Heart left ventricle (tissue), 16 donors: ENCODE measurements around the gene FNDC3B. TPM values are rescaled to one million over a fixed set of nuclear protein-coding genes. Genes with fewer than 3 reads are reported as not detected.
A peak's percentile ranks its signal among the peaks of the same experiment; 100 is the strongest.

Experiments used
- ATAC-seq, 4 donors: fragments of 200-7000 bp; cut with Tn5 transposase; one replicate each; pipeline ENCODE4 v1.9.1; 2020 to 2022; ENCODE audit warnings: moderate library complexity in 4 of 4, mild to moderate bottlenecking in 3 of 4, moderate number of reproducible peaks in 1 of 4
- DNase-seq, 5 donors: peaks; one replicate each; pipeline ENCODE4 v3.0.0-alpha.2; 2020
- H3K27ac ChIP-seq, 12 donors: fragments of 200-600 bp; sonication (generic) in 4 of 12; one replicate each; pipeline versions ENCODE4 v1.5.0 to v1.8.0; 2016 to 2022; ENCODE audit warnings: mild to moderate bottlenecking in 2 of 12
- H3K27me3 ChIP-seq, 9 donors: fragments of 200-600 bp; sonication (generic) in 2 of 9; one replicate each; pipeline versions ENCODE4 v1.5.1 to v1.8.0; 2016 to 2022; ENCODE audit warnings: mild to moderate bottlenecking in 3 of 9
- H3K36me3 ChIP-seq, 9 donors: fragments of 200-600 bp; sonication (generic) in 2 of 9; one replicate each; pipeline versions ENCODE4 v1.5.0 to v1.8.0; 2018 to 2022; ENCODE audit warnings: mild to moderate bottlenecking in 2 of 9
- H3K4me1 ChIP-seq, 12 donors: fragments of 200-600 bp; sonication (generic) in 4 of 12; one replicate each; pipeline versions ENCODE4 v1.5.0 to v1.8.0; 2016 to 2022; ENCODE audit warnings: mild to moderate bottlenecking in 3 of 12
- H3K4me3 ChIP-seq, 12 donors: fragments of 200-600 bp; sonication (generic) in 4 of 12; one replicate each; pipeline versions ENCODE4 v1.5.0 to v1.8.0; 2017 to 2022; ENCODE audit warnings: mild to moderate bottlenecking in 9 of 12, moderate library complexity in 4 of 12
- H3K9me3 ChIP-seq, 12 donors: fragments of 200-600 bp; sonication (generic) in 4 of 12; one replicate each; pipeline versions ENCODE4 v1.5.0 to v1.8.0; 2016 to 2022; ENCODE audit warnings: mild to moderate bottlenecking in 1 of 12
- CTCF ChIP-seq, 12 donors: fragments of 200-600 bp; sonication (generic) in 4 of 12; IDR thresholded peaks; one replicate each; pipeline versions ENCODE4 v1.5.0 to v1.8.0; 2018 to 2022; ENCODE audit warnings: antibody characterized with exemption in 12 of 12, mild to moderate bottlenecking in 5 of 12
- POLR2A ChIP-seq, 2 donors: fragments of 450-650 bp; IDR thresholded peaks; one replicate each; pipeline ENCODE4 v1.6.1; 2017; ENCODE audit warnings: antibody characterized with exemption in 2 of 2, mild to moderate bottlenecking in 2 of 2, moderate library complexity in 2 of 2
- WGBS, 4 donors: extraction: QIAGEN DNeasy Blood & Tissue Kit in 2 of 4; methylation state at CpG; one replicate each; pipeline versions ENCODE4 v1.1.5 to v1.1.7; 2013 to 2018; 5-methylcytosine and 5-hydroxymethylcytosine counted together
- intact Hi-C, 10 donors: fragments of 100-400 bp; cut with DNase I; formaldehyde crosslinking; loops; one replicate each; pipeline versions ENCODE4 v1.11.1 to v1.14.2; 2022
- polyA plus RNA-seq, 2 donors: library from polyadenylated mRNA; stranded (reverse); fragments of 200-250 nt; gene quantifications; one replicate each; pipeline ENCODE4 v1.2.3, GENCODE V29; 2013
- total RNA-seq, 9 donors: library from RNA; depleted of rRNA in 2 of 9; stranded (reverse); fragments of >200 nt in 2 of 9; fragmentation: NEBNext Ultra II Directional in 3 of 9; extraction: Animal tissue kit (Norgen Biotek cat#: 25700) in 3 of 9; gene quantifications; one replicate each; pipeline versions ENCODE4 v1.1.0 to v1.2.4, GENCODE V29; 2016 to 2023
- donor health status: ischemic (EF 13 %, LVEDD 7.1; RV severe dilation, severe dysfunction).
- donor health status: healthy with polysubstance abuse.
- donor health status: DM: no; HTN: yes; CAD: no.
- donor health status: DM: no; HTN: no; CAD: no.
- donor health status: ischemic (EF 25% LVEDD 6.9; RV normal size, moderate dysfunction).
- donor health status: ischemic (EF 25% LVEDD 5.7; RV mildly dilated, moderate dysfunction).
- donor health status: healthy.
- donor health status: DM: yes; HTN: yes; CAD: no.
- donor health status: ischemic (EF 35%, LVEDD 5.7; RV mildly dilated, moderate dysfunction).
- donor health status: nonischemic (EF 11% LVEDD 7.7; RV severe dilation, severe dysfunction).
- donor health status: DM: yes; HTN: yes; CAD: no.
- donor health status: PGD.
- donor health status: ischemic (EF 29% LVEDD 5.4; RV normal size, mild dysfunction).
- donor health status: nonischemic (EF 23%, LVEDD 6.1; RV moderate dilation, normal function).

FNDC3B gene
- total and polyA plus RNA-seq, 11 donors = 9.4 to 113 (median 68.2) TPM

- Histone ChIP-seq H3K36me3 (peaks cover 0 to 4% (median 0%) of the 10 kb centered on the region in 9 donors), H3K4me3 (no peak overlapping the region), H3K9me3 (no peaks in the 10 kb centered on the region), H3K4me1 (peaks cover 12 to 97% (median 77%) of the 10 kb centered on the region in 12 donors), H3K27me3 (no peaks in the 10 kb centered on the region), H3K27ac (peak overlapping the region in 2 of 12 donors; percentile 9)
- ATAC-seq = no peak
- intact Hi-C loops = no loop called here
- 94 to 95% (median 94%) methylated on average over 3 of the region's 3 CpGs for WGBS, 4 donors
- no peak for TF ChIP-seq POLR2A (IDR thresholded peaks at IDR 0.05)
- no peak for TF ChIP-seq CTCF (IDR thresholded peaks at IDR 0.05)
- DNase-seq = no peak
Observed at GRCh38 chr3:172062761-172063160, 23.4 kb downstream of the FNDC3B start.

- Histone ChIP-seq H3K36me3 (peaks cover 0 to 4% (median 0%) of the 10 kb centered on the region in 9 donors), H3K4me3 (no peak overlapping the region), H3K27me3 (no peaks in the 10 kb centered on the region), H3K9me3 (no peaks in the 10 kb centered on the region), H3K27ac (peak overlapping the region in 2 of 12 donors; percentile 9 to 16), H3K4me1 (peaks cover 12 to 97% (median 75%) of the 10 kb centered on the region in 12 donors)
- 72 to 81% (median 77%) methylated on average over 6 to 7 of the region's 7 CpGs for WGBS, 4 donors
- intact Hi-C loops = no loop called here
- ATAC-seq (no peak), DNase-seq (no peak)
- no peak for TF ChIP-seq CTCF (IDR thresholded peaks at IDR 0.05)
- TF ChIP-seq POLR2A (IDR thresholded peaks at IDR 0.05) = no peak
Observed at GRCh38 chr3:172063456-172064432, 24.4 kb downstream of the FNDC3B start.

GRCh38 chr3:172065527-172065926 is 26.1 kb downstream of the FNDC3B start:
- Histone ChIP-seq H3K9me3 (no peaks in the 10 kb centered on the region), H3K4me3 (no peak overlapping the region), H3K36me3 (peaks cover 0 to 4% (median 0%) of the 10 kb centered on the region in 9 donors), H3K27ac (peak overlapping the region in 5 of 12 donors; percentile 3 to 25 (median 13)), H3K4me1 (peaks cover 12 to 100% (median 84%) of the 10 kb centered on the region in 12 donors), H3K27me3 (no peaks in the 10 kb centered on the region)
- DNase-seq = no peak
- intact Hi-C loops = no loop called here
- WGBS, 4 donors = 0 to 7% (median 1%) methylated on average over 1 of the region's 1 CpG
- ATAC-seq = peak in 3 of 4 donors; percentile 6 to 35 (median 12)
- TF ChIP-seq CTCF (IDR thresholded peaks at IDR 0.05) = no peak
- TF ChIP-seq POLR2A (IDR thresholded peaks at IDR 0.05) = no peak
